ENCODE measurements around the gene FBN3. TPM values are rescaled to one million over a fixed set of nuclear protein-coding genes. Genes with fewer than 3 reads are reported as not detected.

Gene FBN3
- total RNA-seq, 1 experiment from 2014 or later = 0.10 TPM

GRCh38 chr19:8086849-8087248 lies 62.5 kb downstream of the FBN3 start:
- Histone ChIP-seq H3K36me3 (ENCODE audit: control insufficient read depth, insufficient read depth, low read length) (no peaks in the 10 kb centered on the region), H3K27me3 (ENCODE audit: control insufficient read depth, insufficient read depth, low read length) (no peaks in the 10 kb centered on the region), H3K27ac (ENCODE audit: low read length) (no peak overlapping the region), H3K9me3 (ENCODE audit: control insufficient read depth, insufficient read depth, low read depth, low read length) (no peaks in the 10 kb centered on the region), H3K4me1 (ENCODE audit: control insufficient read depth, insufficient read depth, low read length) (peaks cover 8% of the 10 kb centered on the region; the same call in 1 of the 2 replicates), H3K4me3 (ENCODE audit: low read depth in 2 of 2, low read length in 2 of 2) (no peak overlapping the region)
- TF ChIP-seq POLR2AphosphoS5 (IDR thresholded peaks at IDR 0.05; ENCODE audit: low read depth, low read length) (no peak), CTCF (IDR thresholded peaks at IDR 0.05) (no peak), REST (IDR thresholded peaks at IDR 0.05; ENCODE audit: insufficient read depth in 1 of 2, low read depth in 2 of 2, low read length in 1 of 2) (no peak), SIN3A (IDR thresholded peaks at IDR 0.05; ENCODE audit: borderline replicate concordance, insufficient read depth, low read depth, low read length) (no peak), TCF7L2 (IDR thresholded peaks at IDR 0.05; ENCODE audit: low read depth, low read length) (no peak)
- in situ Hi-C loops (cut with HindIII; ENCODE audit: low pct_unique_long_range_greater_than_20kb, low sequenced_read_pairs) = no loop called here
- ATAC-seq = no peak
- intact Hi-C loops (cut with micrococcal nuclease; ENCODE audit: unreplicated experiment) = no loop called here
- ChIA-PET CTCF (interaction anchor here (0.7 kb wide), 1 partner anchor 31 kb away, joined by 4 read pairs; no protein-coding TSS in a partner anchor), POLR2A (interaction anchor here (0.6 kb wide), 1 partner anchor 35 kb away, joined by 3 read pairs; no protein-coding TSS in a partner anchor)
- no peak for DNase-seq (ENCODE audit: low read depth, low spot score)
- no TSS peak for BruUV-seq (replicated peaks)

GRCh38 chr19:8085598-8086408 lies 63.6 kb downstream of the FBN3 start:
- ChIA-PET POLR2A (no interaction called here), CTCF (interaction anchor here (0.6 to 0.7 kb wide), 3 partner anchors 17 to 56 kb away, joined by 4 to 17 read pairs (median 6); no protein-coding TSS in a partner anchor)
- intact Hi-C loops (cut with micrococcal nuclease; ENCODE audit: unreplicated experiment) (no loop called here), in situ Hi-C loops (cut with HindIII; ENCODE audit: low pct_unique_long_range_greater_than_20kb, low sequenced_read_pairs) (no loop called here)
- ATAC-seq (peak; percentile 74), DNase-seq (ENCODE audit: low read depth, low spot score) (no peak)
- no TSS peak for BruUV-seq (replicated peaks)
- no peak overlapping the region; the same call in 1 of the 2 replicates for H3K27ac ChIP-seq (ENCODE audit: low read length)
- TF ChIP-seq SIN3A (IDR thresholded peaks at IDR 0.05; ENCODE audit: borderline replicate concordance, insufficient read depth, low read depth, low read length) = no peak
- TF ChIP-seq REST (IDR thresholded peaks at IDR 0.05; ENCODE audit: insufficient read depth in 1 of 2, low read depth in 2 of 2, low read length in 1 of 2) = no peak
- TF ChIP-seq TCF7L2 (IDR thresholded peaks at IDR 0.05; ENCODE audit: low read depth, low read length) = no peak
- no peak for TF ChIP-seq CTCF (IDR thresholded peaks at IDR 0.05)
- no peak for TF ChIP-seq POLR2AphosphoS5 (IDR thresholded peaks at IDR 0.05; ENCODE audit: low read depth, low read length)
- H3K4me1 ChIP-seq (ENCODE audit: control insufficient read depth, insufficient read depth, low read length) = peaks cover 8% of the 10 kb centered on the region; the same call in 1 of the 2 replicates
- no peak overlapping the region for H3K4me3 ChIP-seq (ENCODE audit: low read depth in 2 of 2, low read length in 2 of 2)
- no peaks in the 10 kb centered on the region for H3K27me3 ChIP-seq (ENCODE audit: control insufficient read depth, insufficient read depth, low read length)
- H3K9me3 ChIP-seq (ENCODE audit: control insufficient read depth, insufficient read depth, low read depth, low read length) = no peaks in the 10 kb centered on the region
- H3K36me3 ChIP-seq (ENCODE audit: control insufficient read depth, insufficient read depth, low read length) = no peaks in the 10 kb centered on the region

Measured in Panc1 (cell line).